Right ventricle myocardium superior (tissue), 1 donor: Measurements from ENCODE around the gene SETD6. TPM values are rescaled to one million over a fixed set of nuclear protein-coding genes. Genes with fewer than 3 reads are reported as not detected.

ENCODE experiments used
- ATAC-seq: fragments of 200-7000 bp; cut with Tn5 transposase; one replicate; pipeline ENCODE4 v1.9.1; 2020; ENCODE audit warnings: mild to moderate bottlenecking; ENCODE audit not compliant: poor library complexity
- DNase-seq: peaks from one replicate; pipeline ENCODE4 v3.0.0-alpha.2; 2020
- intact Hi-C: fragments of 100-400 bp; cut with DNase I; formaldehyde crosslinking; loops from one replicate; pipeline ENCODE4 v1.11.2; 2022
- total RNA-seq: library from RNA; stranded (reverse); fragmentation: NEBNext Ultra II Directional; extraction: Animal tissue kit (Norgen Biotek cat#: 25700); gene quantifications from one replicate; pipeline ENCODE4 v1.2.1, GENCODE V29; 2021
- donor health status: DM: no; HTN: yes; CAD: no; lungs with severe emphysema.

SETD6 gene
- total RNA-seq, 1 donor from 2014 or later = 14.4 TPM

DNA sequence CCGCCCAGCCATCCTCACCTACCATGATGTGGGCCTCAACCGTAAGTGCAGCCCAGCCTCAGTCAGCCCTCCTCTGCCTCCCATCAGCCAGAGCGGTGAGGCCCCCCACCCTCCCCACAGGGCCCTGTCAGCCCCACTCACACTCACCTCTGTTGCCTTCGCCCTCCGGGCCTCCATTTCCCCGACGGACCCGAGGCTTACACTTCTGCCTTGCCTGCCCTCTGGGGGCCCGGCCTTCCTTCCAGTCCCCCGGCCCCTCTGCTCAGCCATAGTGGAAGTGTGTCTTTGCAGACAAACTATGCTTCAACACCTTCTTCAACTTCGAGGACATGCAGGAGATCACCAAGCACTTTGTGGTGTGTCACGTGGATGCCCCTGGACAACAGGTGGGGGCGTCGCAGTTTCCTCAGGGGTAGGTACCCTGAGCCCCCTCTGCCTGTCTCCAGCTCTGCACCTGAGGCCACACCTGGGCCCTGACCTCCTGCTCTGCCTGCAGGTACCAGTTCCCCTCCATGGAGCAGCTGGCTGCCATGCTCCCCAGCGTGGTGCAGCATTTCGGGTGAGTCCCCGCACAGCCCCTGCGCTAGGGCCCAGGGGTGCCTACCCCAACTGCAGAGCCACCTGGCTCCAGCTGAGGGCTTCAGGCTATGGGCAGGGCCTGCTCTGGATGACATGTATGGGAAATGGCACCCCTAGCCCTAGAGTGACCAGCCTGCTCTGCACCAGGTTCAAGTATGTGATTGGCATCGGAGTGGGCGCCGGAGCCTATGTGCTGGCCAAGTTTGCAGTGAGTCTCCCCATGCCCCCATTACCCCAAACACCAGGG is 11.2 kb upstream of the SETD6 start:
- no peak for DNase-seq
- intact Hi-C loops = no loop called here
- no peak for ATAC-seq

DNA sequence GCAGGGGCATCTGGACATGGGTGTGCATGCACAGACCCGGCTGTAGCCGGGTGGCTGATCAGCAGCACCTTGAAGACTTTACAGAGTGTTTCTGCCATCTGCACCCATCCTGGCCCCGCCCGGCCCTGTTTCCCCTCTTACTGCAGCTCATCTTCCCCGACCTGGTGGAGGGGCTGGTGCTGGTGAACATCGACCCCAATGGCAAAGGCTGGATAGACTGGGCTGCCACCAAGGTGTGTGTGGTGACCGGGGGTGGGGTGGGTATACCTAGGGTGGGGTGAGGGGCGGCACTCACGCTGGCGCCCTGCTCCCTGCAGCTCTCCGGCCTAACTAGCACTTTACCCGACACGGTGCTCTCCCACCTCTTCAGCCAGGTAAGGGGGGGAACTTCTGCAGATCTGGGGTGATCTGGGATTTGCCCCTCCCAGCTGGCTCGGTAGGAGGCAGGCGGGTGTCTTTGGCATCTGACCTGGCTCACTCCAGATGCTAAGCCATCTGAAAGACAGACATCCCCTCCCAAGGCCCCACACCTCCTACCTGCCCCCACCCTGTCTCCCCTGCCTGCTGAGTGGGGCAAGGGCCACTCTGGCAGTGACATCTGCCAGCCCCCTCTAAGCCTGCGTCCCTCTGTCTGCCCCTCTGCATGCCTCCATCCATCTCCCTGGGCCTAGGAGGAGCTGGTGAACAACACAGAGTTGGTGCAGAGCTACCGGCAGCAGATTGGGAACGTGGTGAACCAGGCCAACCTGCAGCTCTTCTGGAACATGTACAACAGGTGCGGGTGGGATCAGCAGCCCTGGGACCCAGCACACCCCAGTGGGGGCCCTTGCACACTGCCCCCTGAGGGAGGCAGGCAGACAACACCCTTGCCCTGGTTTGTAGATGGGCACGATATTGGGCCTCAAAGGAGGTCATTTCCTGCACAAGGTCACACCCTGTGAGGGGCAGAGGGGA is 8.8 kb upstream of the SETD6 start:
- ATAC-seq = no peak
- DNase-seq = no peak
- intact Hi-C loops = no loop called here

DNA sequence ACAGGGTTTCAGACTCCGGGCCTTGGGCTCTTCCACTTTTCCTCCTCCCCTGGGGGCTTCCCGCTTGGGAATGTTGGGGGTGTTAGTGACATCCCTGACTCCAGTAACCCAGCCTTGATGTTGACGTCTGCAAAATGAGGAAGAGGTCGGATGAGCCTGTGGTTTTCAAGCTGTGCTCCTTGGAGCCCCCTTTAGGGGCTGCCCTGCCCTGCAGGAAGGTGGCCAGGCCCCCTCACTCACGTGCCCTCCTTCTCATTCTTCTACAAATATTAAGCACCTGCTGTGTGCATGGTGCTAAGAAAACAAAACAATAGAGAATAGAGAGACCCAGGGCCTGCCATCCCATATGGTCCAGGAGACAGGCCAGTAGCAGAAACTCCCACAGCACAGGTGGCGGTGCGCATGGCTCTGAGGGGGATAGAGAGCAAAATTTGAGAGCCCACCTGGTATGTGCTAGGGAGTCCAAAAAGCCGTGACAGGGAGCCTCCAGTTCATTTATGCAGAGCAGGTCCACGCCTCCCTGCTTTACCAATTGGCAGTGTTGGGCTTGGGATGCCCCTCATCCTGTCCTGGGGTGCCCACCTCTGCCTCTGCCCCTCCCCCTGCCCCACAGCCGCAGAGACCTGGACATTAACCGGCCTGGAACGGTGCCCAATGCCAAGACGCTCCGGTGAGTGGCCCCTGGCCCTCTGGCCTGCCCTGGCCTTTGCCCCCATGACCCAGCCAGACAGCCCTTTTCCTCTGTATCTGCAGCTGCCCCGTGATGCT is 7.9 kb upstream of the SETD6 start:
- no peak for ATAC-seq
- intact Hi-C loops = no loop called here
- no peak for DNase-seq

GRCh38 chr16:58507963-58508670 is 7.2 kb upstream of the SETD6 start:
- intact Hi-C loops = no loop called here
- DNase-seq (no peak), ATAC-seq (no peak)

GRCh38 chr16:58508671-58509251 is 6.6 kb upstream of the SETD6 start:
- no peak for ATAC-seq
- intact Hi-C loops = no loop called here
- no peak for DNase-seq

DNA sequence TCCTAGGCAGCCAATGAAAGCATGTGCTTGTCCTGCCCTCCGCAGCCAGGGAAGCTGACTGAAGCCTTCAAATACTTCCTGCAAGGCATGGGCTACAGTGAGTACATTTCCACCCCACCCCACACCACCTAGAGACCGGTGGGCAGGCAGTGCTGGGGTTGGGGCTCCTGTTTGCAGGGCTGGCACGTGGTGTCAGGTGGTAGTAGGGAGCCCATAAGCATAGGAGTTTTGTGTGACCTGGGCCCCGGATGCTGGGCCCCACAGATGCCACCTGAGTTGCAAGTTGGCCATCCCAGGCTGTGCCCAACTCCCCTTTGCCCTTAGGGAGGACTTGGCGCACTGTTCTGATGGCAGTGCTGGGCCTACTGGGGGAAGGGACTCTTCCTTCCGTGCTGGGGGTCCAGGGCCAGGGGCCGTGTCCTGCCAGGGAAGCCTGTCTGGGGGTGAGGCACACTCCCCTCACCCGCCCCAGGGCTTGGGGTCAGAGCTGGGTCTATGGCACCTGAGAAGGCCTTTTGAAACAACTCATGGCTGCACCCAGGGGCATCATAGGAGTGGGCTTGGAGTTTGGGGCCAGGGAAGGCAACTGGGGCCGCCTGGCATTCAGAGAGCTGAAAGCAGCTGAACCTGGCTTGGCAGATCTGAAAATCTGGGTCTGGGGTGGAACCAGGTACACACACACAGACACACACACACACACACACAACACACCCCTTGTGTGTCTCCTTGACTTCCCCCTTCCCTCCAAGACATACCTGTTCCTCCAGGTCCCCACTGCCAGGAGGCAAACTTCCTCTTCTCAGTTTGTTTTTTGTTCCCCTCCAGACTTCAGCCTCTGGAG is 5.8 kb upstream of the SETD6 start:
- intact Hi-C loops = loop anchor here (10.0 kb wide), 1 partner anchor 125 kb away; no protein-coding TSS in a partner anchor
- no peak for ATAC-seq
- DNase-seq = no peak

DNA sequence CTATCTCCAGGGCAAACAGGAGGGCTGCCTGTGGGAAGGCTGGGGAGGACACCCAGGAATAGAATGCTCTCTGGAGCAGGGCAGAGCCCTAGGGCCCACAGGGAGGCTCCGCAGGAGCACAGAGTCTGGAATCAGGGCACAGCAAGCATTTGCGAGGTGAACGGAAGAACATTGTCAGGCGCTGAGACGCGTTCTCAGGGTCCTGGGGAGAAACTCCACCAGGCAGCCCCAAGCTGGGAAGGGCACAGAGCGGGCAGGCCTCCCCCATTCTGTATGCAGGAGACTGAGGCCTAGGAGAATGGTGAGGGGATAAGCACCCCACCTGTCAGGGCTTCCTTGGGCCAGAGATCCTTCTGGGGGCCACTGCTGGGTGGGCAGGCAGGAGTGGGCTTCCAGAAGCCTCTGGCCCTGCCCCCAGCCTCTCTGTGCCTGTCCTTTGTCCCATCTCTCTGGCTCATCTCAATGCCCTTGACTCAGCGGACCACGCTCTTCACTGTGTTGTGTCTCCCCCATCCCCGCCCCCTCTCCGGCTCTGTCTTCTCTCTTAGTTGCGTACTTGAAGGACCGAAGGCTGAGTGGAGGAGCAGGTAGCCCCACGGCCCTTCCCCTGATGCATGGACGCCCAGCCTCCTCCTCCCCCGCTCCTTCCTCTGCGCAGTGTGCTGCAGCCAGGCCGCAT is 5.1 kb upstream of the SETD6 start:
- ATAC-seq (no peak), DNase-seq (no peak)
- intact Hi-C loops = loop anchor here (10.0 kb wide), 1 partner anchor 125 kb away; no protein-coding TSS in a partner anchor

GRCh38 chr16:58510776-58511628 is 4.3 kb upstream of the SETD6 start:
- intact Hi-C loops = loop anchor here (10.0 kb wide), 1 partner anchor 124 kb away; no protein-coding TSS in a partner anchor

GRCh38 chr16:58511933-58512815 is 3.1 kb upstream of the SETD6 start:
- intact Hi-C loops = loop anchor here (10.0 kb wide), 1 partner anchor 123 kb away; no protein-coding TSS in a partner anchor
- ATAC-seq (peak; percentile 42), DNase-seq (peak; percentile 86)

More at GRCh38 chr16:58510776-58511628, 4.3 kb upstream of the SETD6 start:
- DNase-seq (no peak), ATAC-seq (no peak)

DNA sequence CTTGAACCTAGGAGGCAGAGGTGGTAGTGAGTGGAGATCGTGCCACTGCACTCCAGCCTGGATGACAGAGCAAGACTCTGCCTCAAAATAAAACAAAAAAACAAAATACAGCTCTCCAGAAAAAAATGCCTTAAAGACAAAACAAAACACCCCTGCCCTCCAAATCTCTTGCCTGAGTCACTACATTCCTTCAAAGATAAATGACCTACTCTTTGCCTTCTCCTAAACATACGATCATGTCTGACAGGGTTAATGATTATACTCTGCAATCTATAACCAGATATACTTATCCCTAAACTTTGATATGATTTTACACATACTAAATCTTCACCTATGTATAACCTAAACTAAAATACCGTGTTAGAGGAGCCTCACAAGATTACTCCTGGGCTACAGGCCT is 1.4 kb upstream of the SETD6 start:
- ATAC-seq (no peak), DNase-seq (no peak)
- intact Hi-C loops = loop anchor here (10.0 kb wide), 1 partner anchor 121 kb away; no protein-coding TSS in a partner anchor

- DNase-seq (peak; percentile 62), ATAC-seq (peak; percentile 39)
- intact Hi-C loops = loop anchor here (10.0 kb wide), 1 partner anchor 119 kb away; no protein-coding TSS in a partner anchor
These were observed 802 bp downstream of the SETD6 start for GRCh38 chr16:58515871-58516767.

- intact Hi-C loops = loop anchor here (10.0 kb wide), 1 partner anchor 118 kb away; no protein-coding TSS in a partner anchor
- no peak for ATAC-seq
These were observed 1.4 kb downstream of the SETD6 start for GRCh38 chr16:58516768-58517107.

More at GRCh38 chr16:58516768-58517107, 1.4 kb downstream of the SETD6 start:
- no peak for DNase-seq
